Body of pancreas (tissue), 4 donors: ENCODE results near the gene HELT. TPM values are rescaled to one million over a fixed set of nuclear protein-coding genes. Genes with fewer than 3 reads are reported as not detected.

Experiments
- ATAC-seq: fragments of 150-250 bp; one replicate; pipeline ENCODE4 v1.9.1; 2016
- DNase-seq, 4 donors: peaks; one replicate each; pipeline ENCODE4 v3.0.0-alpha.2; 2019
- H3K27ac ChIP-seq, 4 donors: fragments of 200-600 bp; sonication (generic); 1 replicate in 3 of 4; 2 replicates in 1 of 4; pipeline versions ENCODE4 v1.5.1 to v1.6.1; 2016 to 2019; ENCODE audit warnings: mild to moderate bottlenecking in 1 of 4, mixed read lengths in 1 of 4, moderate library complexity in 1 of 4
- H3K27me3 ChIP-seq, 2 donors: fragments of 200-600 bp; sonication (generic); one replicate each; pipeline ENCODE4 v1.6.0; 2016; ENCODE audit warnings: mild to moderate bottlenecking in 1 of 2
- H3K36me3 ChIP-seq, 2 donors: fragments of 200-600 bp; sonication (generic); replicated peaks in 1 of 2; 2 replicates each; pipeline ENCODE4 v1.5.1; 2016; ENCODE audit warnings: low read depth in 2 of 2; ENCODE audit not compliant: insufficient read depth in 1 of 2
- H3K4me1 ChIP-seq: fragments of 200-600 bp; sonication (generic); one replicate; pipeline ENCODE4 v1.6.0; 2016
- H3K4me3 ChIP-seq, 2 donors: fragments of 200-600 bp; sonication (generic); 1 replicate in 1 of 2; 2 replicates in 1 of 2; pipeline ENCODE4 v1.5.1; 2016 to 2019
- H3K9me3 ChIP-seq, 3 donors: fragments of 200-600 bp; sonication (generic); 1 replicate in 2 of 3; 2 replicates in 1 of 3; pipeline ENCODE4 v1.5.1; 2016
- CTCF ChIP-seq, 7 experiments: fragments of 450-650 bp in 4 of 7; fragments of 200-600 bp in 3 of 7; sonication (generic) in 3 of 7; IDR thresholded peaks; one replicate each; pipeline ENCODE4 v1.5.1; 2016 to 2019; ENCODE audit warnings: antibody characterized with exemption in 7 of 7
- POLR2A ChIP-seq, 3 donors: fragments of 450-650 bp; IDR thresholded peaks; one replicate each; pipeline ENCODE4 v1.6.1; 2016; ENCODE audit warnings: antibody characterized with exemption in 3 of 3, mild to moderate bottlenecking in 2 of 3
- WGBS, 2 donors: methylation state at CpG; one replicate each; pipeline ENCODE4 v1.1.5; 2017; 5-methylcytosine and 5-hydroxymethylcytosine counted together
- intact Hi-C: fragments of 100-400 bp; cut with DNase I; formaldehyde crosslinking; loops from one replicate; pipeline ENCODE4 v1.15.1; 2023
- total RNA-seq, 2 donors: library from RNA; depleted of rRNA; stranded (reverse); fragments of >200 nt; gene quantifications; one replicate each; pipeline ENCODE4 v1.1.0, GENCODE V29; 2016

HELT gene
- total RNA-seq, 2 donors from 2014 or later, result not detected

- H3K27me3 ChIP-seq, result peaks cover 0 to 11% of the 10 kb centered on the region in 2 donors
- intact Hi-C loops, result no loop called here
- TF ChIP-seq POLR2A (IDR thresholded peaks at IDR 0.05) (no peak), CTCF (IDR thresholded peaks at IDR 0.05) (no peak)
- no peak for ATAC-seq
- peaks cover 11% of the 10 kb centered on the region for H3K4me1 ChIP-seq
- no peak overlapping the region for H3K4me3 ChIP-seq
- WGBS, 2 donors, result 2 to 3% methylated on average over 24 to 55 of the region's 55 CpGs
- no peaks in the 10 kb centered on the region for H3K9me3 ChIP-seq
- H3K27ac ChIP-seq, result no peak overlapping the region
- H3K36me3 ChIP-seq, result no peaks in the 10 kb centered on the region
- no peak for DNase-seq
Measured at GRCh38 chr4:185020863-185021761, 2.8 kb downstream of the HELT start.

- ATAC-seq (no peak), DNase-seq (no peak)
- Histone ChIP-seq H3K36me3 (no peaks in the 10 kb centered on the region), H3K4me3 (no peak overlapping the region), H3K9me3 (no peaks in the 10 kb centered on the region), H3K27ac (no peak overlapping the region), H3K4me1 (peaks cover 11% of the 10 kb centered on the region), H3K27me3 (peaks cover 0 to 7% of the 10 kb centered on the region in 2 donors)
- intact Hi-C loops, result no loop called here
- TF ChIP-seq CTCF (IDR thresholded peaks at IDR 0.05) (no peak), POLR2A (IDR thresholded peaks at IDR 0.05) (no peak)
- 37 to 46% methylated on average over 8 to 9 of the region's 9 CpGs for WGBS, 2 donors
Measured at GRCh38 chr4:185023471-185023870, 5.2 kb downstream of the HELT start.

GRCh38 chr4:185028625-185029024 lies 10.3 kb downstream of the HELT start:
- 76 to 79% methylated on average over 8 of the region's 8 CpGs for WGBS, 2 donors

DNA sequence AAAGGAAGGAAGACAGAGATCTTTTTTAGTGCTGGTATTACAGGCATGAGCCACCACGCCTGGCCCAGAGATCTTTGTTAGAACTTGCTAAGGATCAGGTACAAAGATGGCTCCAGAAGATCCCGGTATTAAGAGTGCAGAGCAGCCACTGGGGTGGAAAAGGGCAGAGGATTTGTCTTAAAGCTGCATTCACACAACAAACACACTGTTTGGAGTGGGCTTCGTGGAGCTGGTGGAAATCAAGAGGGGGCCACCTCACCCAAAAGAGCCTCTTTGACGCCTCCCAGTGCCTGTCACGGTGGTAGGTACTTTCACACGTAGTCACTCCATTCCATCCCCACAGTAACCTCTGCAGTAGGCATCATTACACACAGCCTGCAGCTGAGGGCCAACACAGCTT lies 13.3 kb downstream of the HELT start:
- Histone ChIP-seq H3K27ac (no peak overlapping the region), H3K4me1 (no peaks in the 10 kb centered on the region), H3K36me3 (no peaks in the 10 kb centered on the region), H3K9me3 (no peaks in the 10 kb centered on the region), H3K27me3 (no peaks in the 10 kb centered on the region), H3K4me3 (no peak overlapping the region)
- TF ChIP-seq POLR2A (IDR thresholded peaks at IDR 0.05) (no peak), CTCF (IDR thresholded peaks at IDR 0.05) (no peak)
- intact Hi-C loops, result no loop called here
- DNase-seq (no peak), ATAC-seq (no peak)
- WGBS, 2 donors, result 66 to 68% methylated on average over 6 of the region's 6 CpGs

More at GRCh38 chr4:185028625-185029024, 10.3 kb downstream of the HELT start:
- Histone ChIP-seq H3K9me3 (no peaks in the 10 kb centered on the region), H3K36me3 (no peaks in the 10 kb centered on the region), H3K4me1 (no peaks in the 10 kb centered on the region), H3K27me3 (no peaks in the 10 kb centered on the region), H3K27ac (no peak overlapping the region), H3K4me3 (no peak overlapping the region)
- DNase-seq (no peak), ATAC-seq (no peak)
- intact Hi-C loops, result no loop called here
- TF ChIP-seq POLR2A (IDR thresholded peaks at IDR 0.05) (no peak), CTCF (IDR thresholded peaks at IDR 0.05) (no peak)

GRCh38 chr4:185033072-185033471 lies 14.8 kb downstream of the HELT start:
- H3K27me3 ChIP-seq, result no peaks in the 10 kb centered on the region
- no peaks in the 10 kb centered on the region for H3K4me1 ChIP-seq
- intact Hi-C loops, result no loop called here
- 66 to 81% methylated on average over 9 of the region's 9 CpGs for WGBS, 2 donors
- TF ChIP-seq POLR2A (IDR thresholded peaks at IDR 0.05) (no peak), CTCF (IDR thresholded peaks at IDR 0.05) (no peak)
- DNase-seq (no peak), ATAC-seq (no peak)
- H3K36me3 ChIP-seq, result no peaks in the 10 kb centered on the region
- no peak overlapping the region for H3K4me3 ChIP-seq
- no peaks in the 10 kb centered on the region for H3K9me3 ChIP-seq
- H3K27ac ChIP-seq, result no peak overlapping the region
